Measurements from ENCODE around the gene SUGCT.

GRCh38 chr7:40798613-40799012, 663.8 kb downstream of the SUGCT start:
- no peak for TF ChIP-seq POLR2A (IDR thresholded peaks at IDR 0.05; ENCODE audit: low read depth, low read length)
- TF ChIP-seq POLR2AphosphoS5 (IDR thresholded peaks at IDR 0.05; ENCODE audit: low read depth, low read length), result no peak
- no peak for TF ChIP-seq PAX5 (IDR thresholded peaks at IDR 0.05; ENCODE audit: insufficient read depth, low read length, severe bottlenecking)
- TF ChIP-seq TAF1 (IDR thresholded peaks at IDR 0.05; ENCODE audit: low read depth, low read length), result no peak
- TF ChIP-seq SPI1 (IDR thresholded peaks at IDR 0.05; ENCODE audit: low read depth, low read length), result no peak
- TF ChIP-seq POU2F2 (IDR thresholded peaks at IDR 0.05; ENCODE audit: low read depth, low read length), result no peak
